Stimulated activated CD8-positive, alpha-beta memory T cell treated with anti-CD3 and anti-CD28 coated beads, Interleukin-15, amount 100 ng/mL, for 4 hours (primary cell): Measurements from ENCODE around the gene NPTX1.

Experiments used
- DNase-seq, 2 donors: peaks; one replicate each; pipeline ENCODE4 v3.0.0-alpha.2; 2020; ENCODE audit warnings: low read depth in 2 of 2

NPTX1 gene

DNA sequence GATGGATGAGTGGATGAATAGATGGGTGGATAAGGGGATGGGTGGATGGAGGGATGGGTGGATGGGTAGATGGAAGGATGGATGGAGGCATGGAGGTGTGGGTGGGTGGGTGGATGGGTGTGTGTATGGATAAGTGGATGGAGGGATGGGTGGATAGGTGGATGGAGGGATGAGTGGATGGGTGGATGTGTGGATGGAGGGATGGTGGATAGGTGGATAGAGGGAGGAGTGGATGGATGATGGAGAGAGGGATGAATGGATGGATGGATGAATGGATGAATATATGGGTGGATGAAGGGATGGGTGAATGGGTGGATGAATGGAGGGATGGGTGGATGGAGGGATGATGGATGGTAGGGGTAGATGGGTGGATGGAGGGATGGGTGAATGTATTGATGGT, 27.5 kb upstream of the NPTX1 start:
- no peak for DNase-seq

DNA sequence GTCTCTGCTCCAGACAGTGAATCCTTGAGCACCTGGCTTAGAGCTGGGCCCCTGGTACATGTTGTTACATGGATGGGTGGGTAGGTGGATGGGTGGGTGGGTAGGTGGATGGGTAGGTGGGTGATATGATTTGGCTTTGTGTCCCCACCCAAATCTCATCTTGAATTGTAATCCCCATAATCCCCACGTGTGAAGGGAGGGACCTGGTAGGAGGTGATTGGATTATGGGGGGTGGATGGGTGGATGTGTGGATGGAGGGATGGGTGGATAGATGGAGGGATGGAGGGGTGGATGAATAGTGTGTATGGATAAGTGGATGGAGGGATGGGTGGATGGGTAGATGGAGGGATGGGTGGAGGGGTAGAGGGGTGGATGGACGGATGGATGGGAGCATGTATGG, 26.6 kb upstream of the NPTX1 start:
- DNase-seq, result no peak

DNA sequence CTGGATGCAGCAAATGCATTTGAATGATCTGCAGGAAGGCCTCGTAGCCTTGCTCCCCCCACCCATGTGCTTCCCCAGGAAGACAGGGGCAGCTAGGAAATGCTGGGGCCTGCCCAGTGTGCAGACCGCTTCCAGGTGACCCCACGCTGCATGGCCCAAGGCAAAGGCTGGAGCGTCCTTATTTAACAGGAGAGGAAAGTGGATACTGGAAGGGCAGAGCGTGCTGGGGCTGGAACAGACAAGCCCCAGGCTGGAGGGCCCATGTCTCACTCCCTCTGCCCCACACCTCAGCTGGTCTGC, 26.1 kb upstream of the NPTX1 start:
- no peak for DNase-seq

GRCh38 chr17:80501741-80502577, 25.6 kb upstream of the NPTX1 start:
- DNase-seq, result no peak

- DNase-seq, result no peak
Measured at GRCh38 chr17:80499961-80500665, 23.7 kb upstream of the NPTX1 start.

DNA sequence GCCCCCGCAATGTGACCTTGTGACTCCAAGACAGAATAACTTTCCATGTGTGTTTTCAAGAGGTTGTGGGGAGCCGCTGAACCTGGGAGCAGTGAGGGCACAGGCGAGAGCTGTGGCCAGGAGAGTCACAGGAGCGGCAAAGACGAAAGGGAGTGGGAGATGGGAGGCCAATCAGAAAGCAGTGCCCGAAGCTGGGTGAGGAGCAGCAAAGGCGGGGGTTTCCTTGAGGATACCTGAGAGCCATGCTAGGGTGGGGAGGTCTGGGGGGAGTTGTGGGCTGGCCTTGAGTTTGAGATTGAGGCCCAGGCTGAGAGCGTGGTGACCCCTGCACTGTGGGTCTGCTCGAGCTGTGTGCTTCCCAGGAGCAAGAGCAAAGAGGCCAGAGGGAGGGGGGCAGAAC, 23.2 kb upstream of the NPTX1 start:
- DNase-seq, result no peak

DNA sequence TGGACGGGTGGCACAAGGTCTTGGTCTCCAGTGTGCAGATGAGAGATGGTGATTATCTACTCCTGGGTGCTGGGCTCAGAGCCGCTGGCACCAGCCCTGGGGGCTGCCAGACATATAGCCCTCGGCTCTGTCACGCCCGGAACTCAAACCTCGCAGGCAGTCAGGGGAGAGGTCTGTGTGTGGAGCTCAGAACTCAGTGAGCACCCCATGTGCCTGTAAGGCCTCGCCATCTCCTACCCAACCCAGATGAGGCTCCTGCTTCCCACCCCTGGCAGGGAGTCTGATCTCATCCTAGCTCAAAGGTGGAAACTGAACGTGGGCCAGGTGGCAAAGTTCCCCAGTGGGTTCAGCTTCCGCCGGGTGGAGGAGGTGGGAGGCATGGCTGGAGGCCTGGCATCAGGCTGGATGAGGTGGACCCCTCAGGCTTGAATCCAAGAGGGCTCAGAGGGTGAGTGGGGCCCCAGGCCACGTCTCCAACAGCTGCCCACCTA, 22.6 kb upstream of the NPTX1 start:
- DNase-seq, result no peak

GRCh38 chr17:80498242-80498919, 22.0 kb upstream of the NPTX1 start:
- no peak for DNase-seq

DNA sequence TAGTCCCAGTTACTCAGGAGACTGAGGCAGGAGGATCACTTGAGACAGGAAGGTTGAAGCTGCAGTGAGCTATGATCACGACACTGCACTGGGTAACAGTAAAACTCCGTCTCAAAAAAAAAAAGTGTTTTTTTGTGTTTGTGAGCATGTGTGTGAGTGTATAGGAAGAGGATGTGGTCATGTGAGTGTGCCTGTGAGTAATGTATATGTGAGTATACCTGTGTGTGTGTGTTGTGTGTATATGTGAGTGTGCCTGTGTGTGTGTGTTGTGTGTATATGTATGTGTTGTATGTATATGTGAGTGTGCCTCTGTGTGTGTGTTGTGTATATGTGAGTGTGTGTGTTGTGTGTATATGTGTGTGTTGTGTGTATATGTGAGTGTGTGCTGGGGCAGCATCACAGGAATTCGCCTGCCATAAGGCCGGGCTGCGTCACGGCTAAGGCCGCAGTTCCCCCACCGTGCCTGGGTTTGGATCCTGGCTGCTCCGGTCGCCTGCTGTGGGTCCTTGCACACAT, 21.4 kb upstream of the NPTX1 start:
- DNase-seq, result no peak

DNA sequence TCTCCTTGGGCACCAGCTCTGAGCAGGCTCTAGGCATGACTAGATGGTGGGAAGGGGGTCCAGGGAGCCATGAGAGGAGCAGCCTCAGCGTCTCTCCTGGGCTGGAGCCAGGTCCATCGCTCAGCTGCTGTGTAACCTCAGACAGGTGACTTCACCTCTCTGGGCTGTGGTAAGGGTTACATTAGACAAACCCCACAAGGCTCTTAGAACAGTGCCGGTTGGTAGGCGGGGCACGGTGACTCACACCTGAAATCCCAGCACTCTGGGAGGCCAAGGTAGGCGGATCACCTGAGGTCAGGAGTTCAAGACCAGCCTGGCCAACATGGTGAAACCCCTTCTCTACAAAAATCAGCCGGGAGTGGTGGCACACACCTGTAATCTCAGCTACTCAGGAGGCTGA, 18.1 kb upstream of the NPTX1 start:
- DNase-seq, result no peak

- no peak for DNase-seq
Measured at GRCh38 chr17:80492343-80493136, 16.1 kb upstream of the NPTX1 start.

DNA sequence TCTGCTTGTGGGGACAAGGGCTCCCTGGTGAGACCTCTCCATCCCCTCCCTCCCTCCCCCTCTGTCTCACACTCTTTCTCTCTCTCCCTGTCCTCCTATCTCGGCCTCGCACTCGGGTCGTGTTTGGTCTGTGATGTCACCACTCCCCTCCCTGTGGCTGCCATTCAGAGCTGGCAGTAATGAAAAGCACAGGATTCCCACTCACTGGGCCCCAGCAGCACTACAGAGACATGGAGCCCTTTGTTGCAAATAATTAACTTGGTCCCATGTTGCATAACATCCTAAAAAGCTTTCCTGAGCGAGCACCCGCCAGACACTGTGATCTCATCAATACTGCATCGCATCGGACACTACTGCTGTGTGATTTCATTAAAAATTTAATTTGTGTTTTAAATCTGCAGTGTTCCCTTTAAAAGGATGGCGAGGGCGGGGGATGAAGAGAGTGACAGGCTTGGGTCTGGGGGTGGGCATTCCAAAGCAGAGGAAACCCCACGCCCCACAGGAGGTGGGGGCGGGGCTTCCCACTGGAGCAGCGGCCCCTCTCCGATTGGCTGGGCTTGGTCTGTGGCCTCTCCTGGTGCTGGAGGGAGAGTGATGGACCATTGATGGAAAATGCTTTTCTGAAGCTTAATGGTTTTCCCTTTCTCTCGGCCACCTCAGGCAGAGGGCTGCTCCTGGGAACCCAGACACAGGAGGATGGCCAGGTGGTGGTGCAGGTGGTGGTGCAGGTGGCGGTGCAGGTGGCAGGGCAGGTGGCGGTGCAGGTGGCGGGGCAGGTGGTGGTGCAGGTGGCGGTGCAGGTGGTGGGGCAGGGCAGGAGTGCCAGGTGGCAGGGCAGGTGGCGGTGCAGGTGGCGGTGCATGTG, 15.3 kb upstream of the NPTX1 start:
- DNase-seq, result no peak

DNA sequence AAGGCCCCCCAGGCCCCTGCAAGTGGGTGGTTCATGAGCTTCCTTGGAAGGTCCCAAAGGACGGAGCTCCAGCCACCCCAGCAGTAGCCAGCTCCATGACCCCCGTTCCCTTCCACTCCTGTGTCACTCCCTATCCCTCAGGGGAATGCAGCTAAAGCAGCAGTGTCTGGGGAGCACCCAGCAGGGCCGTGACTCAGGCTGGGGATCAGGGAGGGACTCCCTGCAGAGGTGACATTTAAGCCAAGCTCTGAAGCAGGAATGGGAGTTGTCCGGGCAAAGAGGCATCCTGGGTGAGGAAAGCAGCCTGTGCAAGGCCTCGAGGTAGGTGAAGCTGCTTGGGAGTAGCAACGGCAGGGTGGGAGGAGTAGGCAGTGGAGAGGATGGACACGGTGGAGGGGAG, 11.1 kb upstream of the NPTX1 start:
- no peak for DNase-seq

GRCh38 chr17:80486692-80487091, 10.3 kb upstream of the NPTX1 start:
- DNase-seq, result no peak

- no peak for DNase-seq
Measured at GRCh38 chr17:80485846-80486245, 9.4 kb upstream of the NPTX1 start.

GRCh38 chr17:80482555-80483308, 6.3 kb upstream of the NPTX1 start:
- no peak for DNase-seq

DNA sequence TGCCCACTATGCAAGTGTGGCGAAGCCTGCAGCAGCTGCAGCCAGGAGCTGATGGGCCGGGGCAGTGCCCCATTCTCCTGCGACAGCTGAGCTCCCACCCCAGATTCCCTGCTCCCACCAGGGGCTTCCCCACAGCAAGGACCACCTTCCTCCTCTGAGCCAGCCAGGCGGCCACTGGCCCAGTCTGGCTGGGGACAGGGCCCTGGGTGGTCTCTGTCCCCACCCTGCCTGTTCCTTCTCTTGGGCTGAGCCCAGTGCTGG, 5.6 kb upstream of the NPTX1 start:
- no peak for DNase-seq

- DNase-seq, result no peak
Measured at GRCh38 chr17:80481284-80482057, 5.1 kb upstream of the NPTX1 start.

DNA sequence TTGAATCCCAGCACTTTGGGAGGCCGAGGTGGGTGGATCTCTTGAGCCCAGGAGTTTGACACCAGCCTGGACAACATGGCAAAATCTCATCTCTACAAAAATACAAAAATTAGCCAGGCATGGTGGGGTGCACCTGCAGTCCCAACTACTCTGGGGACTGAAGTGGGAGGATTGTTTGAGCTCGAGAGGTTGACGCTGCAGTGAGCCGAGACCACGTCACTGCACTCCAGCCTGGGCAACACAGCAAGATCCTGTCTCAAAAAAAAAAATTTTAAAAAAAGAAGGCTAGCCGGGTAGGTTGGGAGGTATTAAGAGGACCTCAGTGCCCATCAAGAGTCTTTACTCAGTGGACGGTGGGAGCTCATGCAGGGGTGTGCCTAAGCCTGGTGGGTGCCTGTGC, 3.8 kb upstream of the NPTX1 start:
- DNase-seq, result no peak

- no peak for DNase-seq
Measured at GRCh38 chr17:80479246-80479566, 2.8 kb upstream of the NPTX1 start.
